Breast epithelium (tissue), 4 donors: ENCODE data around the gene CRYGD. TPM values are rescaled to one million over a fixed set of nuclear protein-coding genes. Genes with fewer than 3 reads are reported as not detected.
"Not testable (repeated sequence)": the region's sequence is repeated elsewhere in the genome, so short reads cannot be mapped to it uniquely, and the experiment has no call there.

Experiments
- DNase-seq, 2 donors: peaks; one replicate each; pipeline ENCODE4 v3.0.0-alpha.2; 2019; ENCODE audit warnings: low spot score in 2 of 2
- H3K27ac ChIP-seq, 2 donors: fragments of 200-600 bp; sonication (generic) in 1 of 2; one replicate each; pipeline ENCODE4 v1.5.1; 2016 to 2019; ENCODE audit warnings: mild to moderate bottlenecking in 1 of 2
- H3K27me3 ChIP-seq, 2 donors: fragments of 200-600 bp; sonication (generic) in 1 of 2; one replicate each; pipeline versions ENCODE4 v1.5.1 to v1.6.0; 2017 to 2019; ENCODE audit warnings: control low read depth in 1 of 2, mild to moderate bottlenecking in 1 of 2
- H3K36me3 ChIP-seq: fragments of 200-600 bp; one replicate; pipeline ENCODE4 v1.5.1; 2019
- H3K4me1 ChIP-seq, 2 donors: fragments of 200-600 bp; sonication (generic); one replicate each; pipeline ENCODE4 v1.5.1; 2016 to 2019; ENCODE audit warnings: control low read depth in 1 of 2
- H3K4me3 ChIP-seq, 3 donors: fragments of 200-600 bp; sonication (generic); 1 replicate in 2 of 3; 2 replicates in 1 of 3; pipeline ENCODE4 v1.5.1; 2016 to 2019; ENCODE audit warnings: mild to moderate bottlenecking in 3 of 3, moderate library complexity in 2 of 3
- H3K9me3 ChIP-seq, 2 donors: fragments of 200-600 bp; sonication (generic) in 1 of 2; one replicate each; pipeline ENCODE4 v1.5.1; 2016 to 2019; ENCODE audit warnings: control low read depth in 1 of 2
- POLR2A ChIP-seq: fragments of 450-650 bp; IDR thresholded peaks from one replicate; pipeline ENCODE4 v1.6.1; 2016; ENCODE audit warnings: antibody characterized with exemption, mild to moderate bottlenecking, moderate library complexity
- POLR2AphosphoS5 ChIP-seq, 3 donors: sonication (generic); formaldehyde crosslinking; IDR thresholded peaks; one replicate each; pipeline ENCODE4 v1.6.1; 2017; ENCODE audit warnings: antibody characterized with exemption in 3 of 3
- intact Hi-C: fragments of 100-400 bp; cut with DNase I; formaldehyde crosslinking; loops from one replicate; pipeline ENCODE4 v1.15.1; 2023; ENCODE audit warnings: low total_unique reads
- total RNA-seq, 3 donors: library from RNA; depleted of rRNA; stranded (reverse); fragments of >200 nt; gene quantifications; one replicate each; pipeline ENCODE4 v1.1.0, GENCODE V29; 2016
- TF ChIP-seq, protein P1 (sequence below), 3 donors: fragments of 450-650 bp; IDR thresholded peaks; one replicate each; pipeline ENCODE4 v1.5.1; 2016 to 2017; ENCODE audit warnings: antibody characterized with exemption in 3 of 3, mild to moderate bottlenecking in 3 of 3, moderate library complexity in 3 of 3

The CRYGD gene
- total RNA-seq, 3 donors from 2014 or later = not detected

- DNase-seq = no peak
- H3K27me3 ChIP-seq = no peaks in the 10 kb centered on the region
- no peaks in the 10 kb centered on the region for H3K9me3 ChIP-seq
- H3K36me3 ChIP-seq = no peaks in the 10 kb centered on the region
- no peak overlapping the region for H3K27ac ChIP-seq
- intact Hi-C loops = no loop called here
- TF ChIP-seq, protein P1, sequence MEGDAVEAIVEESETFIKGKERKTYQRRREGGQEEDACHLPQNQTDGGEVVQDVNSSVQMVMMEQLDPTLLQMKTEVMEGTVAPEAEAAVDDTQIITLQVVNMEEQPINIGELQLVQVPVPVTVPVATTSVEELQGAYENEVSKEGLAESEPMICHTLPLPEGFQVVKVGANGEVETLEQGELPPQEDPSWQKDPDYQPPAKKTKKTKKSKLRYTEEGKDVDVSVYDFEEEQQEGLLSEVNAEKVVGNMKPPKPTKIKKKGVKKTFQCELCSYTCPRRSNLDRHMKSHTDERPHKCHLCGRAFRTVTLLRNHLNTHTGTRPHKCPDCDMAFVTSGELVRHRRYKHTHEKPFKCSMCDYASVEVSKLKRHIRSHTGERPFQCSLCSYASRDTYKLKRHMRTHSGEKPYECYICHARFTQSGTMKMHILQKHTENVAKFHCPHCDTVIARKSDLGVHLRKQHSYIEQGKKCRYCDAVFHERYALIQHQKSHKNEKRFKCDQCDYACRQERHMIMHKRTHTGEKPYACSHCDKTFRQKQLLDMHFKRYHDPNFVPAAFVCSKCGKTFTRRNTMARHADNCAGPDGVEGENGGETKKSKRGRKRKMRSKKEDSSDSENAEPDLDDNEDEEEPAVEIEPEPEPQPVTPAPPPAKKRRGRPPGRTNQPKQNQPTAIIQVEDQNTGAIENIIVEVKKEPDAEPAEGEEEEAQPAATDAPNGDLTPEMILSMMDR (IDR thresholded peaks at IDR 0.05) = no peak
- TF ChIP-seq POLR2A (no peak), POLR2AphosphoS5 (IDR thresholded peaks at IDR 0.05) (no peak)
- no peaks in the 10 kb centered on the region for H3K4me1 ChIP-seq
- no peak overlapping the region for H3K4me3 ChIP-seq
These were observed 5.4 kb downstream of the CRYGD start for GRCh38 chr2:208118918-208119317.

DNA sequence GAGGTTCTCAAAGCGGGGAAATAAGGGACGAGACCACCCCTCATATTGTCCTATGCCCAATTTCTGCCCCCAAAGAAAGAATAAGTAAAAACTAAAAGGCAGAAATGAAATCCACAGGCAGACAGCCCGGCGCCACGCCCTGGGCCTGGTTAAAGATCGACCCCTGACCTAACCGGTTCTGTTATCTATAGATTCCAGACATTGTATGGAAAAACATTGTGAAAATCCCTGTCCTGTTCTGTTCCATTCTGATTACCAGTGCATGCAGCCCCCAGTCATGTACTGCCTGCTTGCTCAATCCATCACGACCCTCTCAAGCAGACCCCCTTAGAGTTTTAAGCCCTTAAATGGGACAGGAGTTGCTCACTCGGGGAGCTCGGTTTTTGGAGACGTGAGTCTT, 6.9 kb downstream of the CRYGD start:
- DNase-seq, intact Hi-C loops, H3K36me3 ChIP-seq, H3K27me3 ChIP-seq, H3K9me3 ChIP-seq, H3K27ac ChIP-seq, H3K4me3 ChIP-seq, H3K4me1 ChIP-seq: not testable (repeated sequence)

GRCh38 chr2:208112969-208113368, 11.4 kb downstream of the CRYGD start:
- H3K27me3 ChIP-seq = no peaks in the 10 kb centered on the region
- intact Hi-C loops = no loop called here
- no peak for DNase-seq
- no peaks in the 10 kb centered on the region for H3K36me3 ChIP-seq
- TF ChIP-seq, protein P1 (IDR thresholded peaks at IDR 0.05) = no peak
- no peak for TF ChIP-seq POLR2AphosphoS5 (IDR thresholded peaks at IDR 0.05)
- TF ChIP-seq POLR2A = no peak
- no peaks in the 10 kb centered on the region for H3K9me3 ChIP-seq
- no peaks in the 10 kb centered on the region for H3K4me1 ChIP-seq
- H3K4me3 ChIP-seq = no peak overlapping the region
- no peak overlapping the region for H3K27ac ChIP-seq

GRCh38 chr2:208112273-208112745, 12.0 kb downstream of the CRYGD start:
- H3K9me3 ChIP-seq, H3K4me3 ChIP-seq, H3K4me1 ChIP-seq, DNase-seq, H3K27ac ChIP-seq, intact Hi-C loops, H3K27me3 ChIP-seq, H3K36me3 ChIP-seq: not testable (repeated sequence)

- no peak for DNase-seq
- H3K36me3 ChIP-seq = no peaks in the 10 kb centered on the region
- H3K9me3 ChIP-seq = no peaks in the 10 kb centered on the region
- H3K27ac ChIP-seq = no peak overlapping the region
- no peaks in the 10 kb centered on the region for H3K4me1 ChIP-seq
- H3K27me3 ChIP-seq = no peaks in the 10 kb centered on the region
- intact Hi-C loops = no loop called here
- TF ChIP-seq POLR2A = no peak
- TF ChIP-seq, protein P1 (IDR thresholded peaks at IDR 0.05) = no peak
- no peak for TF ChIP-seq POLR2AphosphoS5 (IDR thresholded peaks at IDR 0.05)
- no peak overlapping the region for H3K4me3 ChIP-seq
These were observed 20.7 kb downstream of the CRYGD start for GRCh38 chr2:208103616-208104015.

DNA sequence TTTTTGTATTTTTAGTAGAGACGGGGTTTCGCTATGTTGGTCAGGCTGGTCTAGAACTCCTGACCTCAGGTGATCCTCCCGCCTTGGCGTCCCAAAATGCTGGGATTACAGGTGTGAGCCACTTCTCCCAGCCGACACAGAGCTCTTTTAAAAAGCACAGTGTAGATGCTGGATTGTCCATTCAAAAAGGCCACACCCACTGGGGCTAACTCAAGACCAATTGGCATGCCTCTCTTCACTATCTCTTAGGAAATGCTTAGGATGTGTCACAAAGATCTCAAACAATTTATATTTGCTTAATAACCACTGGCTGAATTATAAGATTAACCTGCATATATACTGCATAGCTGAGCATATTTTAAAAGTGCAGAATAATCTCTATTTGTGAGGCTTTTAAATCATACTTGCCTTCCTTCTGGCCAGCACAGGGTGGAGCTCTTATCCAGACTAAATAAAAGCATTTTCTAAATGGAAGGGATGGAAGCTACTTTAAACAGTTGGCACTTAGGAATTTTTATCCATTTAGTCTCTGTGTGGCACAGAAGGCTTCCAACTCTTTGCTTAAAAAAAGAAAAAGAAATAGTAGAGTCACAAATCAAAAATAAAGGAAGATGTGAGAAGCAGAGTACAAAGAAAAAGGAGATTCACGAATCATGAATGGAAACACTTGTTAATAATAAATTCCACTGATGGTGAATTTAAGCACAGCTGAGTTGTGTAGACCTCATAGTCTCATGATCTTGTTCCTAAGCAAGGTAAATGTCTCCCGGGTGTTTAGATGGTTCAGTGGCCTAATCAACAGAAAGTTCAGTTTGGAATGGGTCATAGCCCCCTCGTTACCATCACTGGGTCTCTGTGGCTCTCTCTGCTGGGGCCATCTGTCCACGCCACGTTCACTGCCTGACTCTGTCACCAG, 22.4 kb downstream of the CRYGD start:
- Histone ChIP-seq H3K27me3 (no peaks in the 10 kb centered on the region), H3K9me3 (no peaks in the 10 kb centered on the region), H3K36me3 (no peaks in the 10 kb centered on the region), H3K4me3 (no peak overlapping the region), H3K4me1 (no peaks in the 10 kb centered on the region), H3K27ac (no peak overlapping the region)
- intact Hi-C loops = no loop called here
- DNase-seq = no peak
- TF ChIP-seq, protein P1 (IDR thresholded peaks at IDR 0.05) = no peak
- TF ChIP-seq POLR2A = no peak
- no peak for TF ChIP-seq POLR2AphosphoS5 (IDR thresholded peaks at IDR 0.05)
